Measurements from ENCODE around the gene CDK5. TPM values are rescaled to one million over a fixed set of nuclear protein-coding genes. Genes with fewer than 3 reads are reported as not detected.

CDK5 gene
- total RNA-seq, 1 experiment from 2014 or later: 23.5 TPM

DNA sequence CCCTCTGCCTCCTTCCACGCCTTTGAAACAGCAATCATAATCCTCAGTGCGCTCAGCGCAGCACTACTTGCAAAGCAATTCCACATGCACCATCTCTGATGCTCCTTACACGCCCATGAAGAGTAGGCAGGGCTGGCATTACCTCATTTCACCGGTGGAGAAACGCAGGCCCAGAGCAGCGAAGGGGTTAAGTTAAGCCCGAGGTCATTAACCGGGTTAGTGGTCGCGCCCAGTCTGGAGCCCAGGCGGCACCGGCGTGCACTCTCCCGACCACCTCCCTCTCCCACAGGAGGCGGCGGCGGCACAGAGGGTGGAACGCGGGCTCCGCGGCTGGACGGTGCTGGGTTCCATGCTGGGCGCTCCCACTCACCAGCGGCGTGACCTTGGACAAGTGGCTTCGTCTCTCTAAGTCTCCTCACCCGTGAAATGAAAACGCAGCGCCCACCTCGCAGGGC, 22.4 kb upstream of the CDK5 start:
- Mint-ChIP-seq H3K27me3 (ENCODE audit: unreplicated experiment) (no peaks in the 10 kb centered on the region), H3K4me3 (ENCODE audit: low read depth, unreplicated experiment) (peak overlapping the region; percentile 98), H3K27ac (ENCODE audit: unreplicated experiment) (peak overlapping the region; percentile 56), H3K4me1 (ENCODE audit: low read depth, unreplicated experiment) (peaks cover 16% of the 10 kb centered on the region), H3K36me3 (ENCODE audit: insufficient read depth, unreplicated experiment) (peaks cover 64% of the 10 kb centered on the region), H3K9me3 (ENCODE audit: low read depth, unreplicated experiment) (no peaks in the 10 kb centered on the region)
- no TSS peak for BruUV-seq (replicated peaks)
- TF ChIP-seq, protein P1, sequence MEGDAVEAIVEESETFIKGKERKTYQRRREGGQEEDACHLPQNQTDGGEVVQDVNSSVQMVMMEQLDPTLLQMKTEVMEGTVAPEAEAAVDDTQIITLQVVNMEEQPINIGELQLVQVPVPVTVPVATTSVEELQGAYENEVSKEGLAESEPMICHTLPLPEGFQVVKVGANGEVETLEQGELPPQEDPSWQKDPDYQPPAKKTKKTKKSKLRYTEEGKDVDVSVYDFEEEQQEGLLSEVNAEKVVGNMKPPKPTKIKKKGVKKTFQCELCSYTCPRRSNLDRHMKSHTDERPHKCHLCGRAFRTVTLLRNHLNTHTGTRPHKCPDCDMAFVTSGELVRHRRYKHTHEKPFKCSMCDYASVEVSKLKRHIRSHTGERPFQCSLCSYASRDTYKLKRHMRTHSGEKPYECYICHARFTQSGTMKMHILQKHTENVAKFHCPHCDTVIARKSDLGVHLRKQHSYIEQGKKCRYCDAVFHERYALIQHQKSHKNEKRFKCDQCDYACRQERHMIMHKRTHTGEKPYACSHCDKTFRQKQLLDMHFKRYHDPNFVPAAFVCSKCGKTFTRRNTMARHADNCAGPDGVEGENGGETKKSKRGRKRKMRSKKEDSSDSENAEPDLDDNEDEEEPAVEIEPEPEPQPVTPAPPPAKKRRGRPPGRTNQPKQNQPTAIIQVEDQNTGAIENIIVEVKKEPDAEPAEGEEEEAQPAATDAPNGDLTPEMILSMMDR (IDR thresholded peaks at IDR 0.05; ENCODE audit: unreplicated experiment): no peak
- intact Hi-C loops (cut with micrococcal nuclease; ENCODE audit: unreplicated experiment): loop anchor here (5.0 kb wide), 1 partner anchor 53 kb away; the partner anchor contains the start of gene ABCB8
- DNase-seq: no peak
- CTCF ChIA-PET: interaction anchor here (1.0 kb wide), 1 partner anchor 52 kb away, joined by 3 read pairs; the partner anchor contains the start of gene ABCB8

DNA sequence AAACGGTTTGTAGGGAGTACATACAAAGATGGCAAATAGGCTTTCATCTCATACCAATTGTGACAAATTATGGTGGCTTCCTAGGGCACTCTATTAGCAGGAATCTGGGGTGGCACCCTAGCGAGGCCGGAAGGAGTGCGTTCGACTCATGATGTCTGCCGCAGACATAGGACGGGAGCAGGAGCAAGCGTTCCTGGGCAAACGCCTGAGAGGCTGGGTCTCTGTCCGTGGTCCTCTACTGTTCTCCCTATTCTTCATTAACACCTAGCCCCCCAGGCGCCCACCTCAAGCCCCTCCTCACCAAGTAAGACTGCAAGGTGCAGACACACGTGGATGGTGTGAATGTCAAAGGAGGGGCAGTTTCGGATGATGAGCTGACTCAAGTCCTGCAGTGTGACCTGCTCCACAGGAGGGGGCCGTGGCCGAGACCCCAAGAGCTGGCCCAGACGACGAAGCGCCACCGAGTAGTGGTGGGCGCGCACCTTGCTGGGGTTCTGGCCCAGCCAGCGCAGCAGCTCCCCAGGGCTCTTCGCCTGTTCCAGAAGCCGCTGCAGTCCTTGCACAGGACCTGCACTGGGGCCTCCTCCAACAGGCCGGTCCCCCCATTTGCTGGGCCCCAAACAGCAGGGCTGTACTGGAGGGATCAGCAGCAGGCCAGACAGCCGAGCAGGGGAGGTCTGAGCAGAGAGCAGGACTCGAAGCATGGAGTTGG, 21.7 kb upstream of the CDK5 start:
- CTCF ChIA-PET: no interaction called here
- Mint-ChIP-seq H3K27me3 (ENCODE audit: unreplicated experiment) (no peaks in the 10 kb centered on the region), H3K27ac (ENCODE audit: unreplicated experiment) (no peak overlapping the region)

DNA sequence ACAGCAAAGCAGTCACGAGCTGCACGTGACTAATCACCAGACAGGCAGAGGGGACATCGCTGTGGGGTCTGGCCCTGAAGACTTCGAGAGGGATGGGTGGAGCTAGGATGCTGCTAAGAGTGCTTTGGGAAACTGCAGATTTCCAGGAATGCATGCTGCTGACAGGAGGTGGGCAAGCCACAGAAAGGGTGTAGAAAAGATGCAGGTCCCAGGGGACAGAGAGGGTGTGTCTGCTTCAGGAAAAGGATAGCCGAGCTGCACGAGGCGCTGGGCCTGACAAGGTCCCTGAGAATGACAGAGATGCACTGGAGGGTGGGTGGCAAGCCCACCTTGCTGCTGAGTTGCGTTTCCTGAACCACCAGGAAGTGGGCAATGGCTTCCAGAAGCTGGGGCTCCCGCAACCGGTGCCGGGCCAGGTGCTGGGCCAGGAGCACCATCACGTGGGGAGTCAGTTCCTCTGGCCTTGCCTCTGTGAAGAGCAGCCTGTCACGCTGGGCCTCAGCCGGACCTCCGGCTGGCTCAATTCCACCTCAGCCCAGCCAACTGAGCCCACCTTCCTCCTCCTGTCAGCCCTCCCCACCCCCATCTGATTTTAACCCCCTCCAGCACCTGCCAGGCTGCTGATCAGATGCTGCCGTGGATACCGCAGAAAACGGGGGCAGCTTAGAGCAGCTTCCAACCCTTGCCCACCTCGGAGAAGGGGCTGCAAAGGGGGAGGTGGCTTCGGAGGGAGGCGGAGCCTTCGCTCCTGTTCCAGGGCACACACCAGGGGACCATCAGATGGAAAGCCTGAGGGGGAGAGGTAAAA, 20.7 kb upstream of the CDK5 start:
- Mint-ChIP-seq H3K36me3 (ENCODE audit: insufficient read depth, unreplicated experiment) (peaks cover 68% of the 10 kb centered on the region), H3K27ac (ENCODE audit: unreplicated experiment) (no peak overlapping the region), H3K4me1 (ENCODE audit: low read depth, unreplicated experiment) (peaks cover 12% of the 10 kb centered on the region), H3K4me3 (ENCODE audit: low read depth, unreplicated experiment) (peak overlapping the region; percentile 98), H3K27me3 (ENCODE audit: unreplicated experiment) (no peaks in the 10 kb centered on the region), H3K9me3 (ENCODE audit: low read depth, unreplicated experiment) (no peaks in the 10 kb centered on the region)
- TF ChIP-seq, protein P1 (IDR thresholded peaks at IDR 0.05; ENCODE audit: unreplicated experiment): no peak
- DNase-seq: no peak
- no TSS peak for BruUV-seq (replicated peaks)
- intact Hi-C loops (cut with micrococcal nuclease; ENCODE audit: unreplicated experiment): no loop called here
- CTCF ChIA-PET: no interaction called here

More for the DNA sequence above, 21.7 kb upstream of the CDK5 start:
- TF ChIP-seq, protein P1 (IDR thresholded peaks at IDR 0.05; ENCODE audit: unreplicated experiment): no peak
- H3K4me3 Mint-ChIP-seq (ENCODE audit: low read depth, unreplicated experiment): peak overlapping the region; percentile 98
- no peaks in the 10 kb centered on the region for H3K9me3 Mint-ChIP-seq (ENCODE audit: low read depth, unreplicated experiment)
- BruUV-seq (replicated peaks): no TSS peak
- peaks cover 12% of the 10 kb centered on the region for H3K4me1 Mint-ChIP-seq (ENCODE audit: low read depth, unreplicated experiment)
- intact Hi-C loops (cut with micrococcal nuclease; ENCODE audit: unreplicated experiment): no loop called here
- DNase-seq: no peak
- H3K36me3 Mint-ChIP-seq (ENCODE audit: insufficient read depth, unreplicated experiment): peaks cover 69% of the 10 kb centered on the region

DNA sequence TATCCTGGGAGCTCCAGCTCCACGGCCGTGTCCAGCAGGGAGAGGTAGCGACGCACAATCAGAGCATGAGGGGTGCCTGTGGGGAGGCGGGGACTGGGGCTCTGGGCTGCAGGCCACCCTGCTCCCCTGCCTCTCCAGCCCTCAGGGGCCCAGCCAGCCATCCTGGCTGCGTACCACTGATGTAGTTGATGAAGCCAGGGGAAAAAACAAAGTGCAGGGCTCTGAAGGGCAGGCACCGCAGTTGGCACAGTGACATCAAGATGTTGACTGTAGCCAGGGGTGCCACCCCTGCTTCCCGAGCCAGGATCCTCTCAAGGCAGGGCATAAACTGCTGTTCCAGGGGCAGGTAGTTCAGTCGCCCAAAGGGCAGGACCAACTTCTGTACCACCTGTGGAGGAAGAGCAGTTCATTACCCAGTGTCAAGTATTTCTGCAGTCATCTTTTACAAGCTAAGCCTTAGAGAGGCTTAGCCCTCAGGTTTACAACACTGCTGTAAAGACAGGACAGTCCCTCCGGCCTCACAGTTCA, 20.1 kb upstream of the CDK5 start:
- intact Hi-C loops (cut with micrococcal nuclease; ENCODE audit: unreplicated experiment): no loop called here
- no TSS peak for BruUV-seq (replicated peaks)
- Mint-ChIP-seq H3K4me1 (ENCODE audit: low read depth, unreplicated experiment) (peaks cover 8% of the 10 kb centered on the region), H3K27ac (ENCODE audit: unreplicated experiment) (no peak overlapping the region), H3K9me3 (ENCODE audit: low read depth, unreplicated experiment) (no peaks in the 10 kb centered on the region), H3K4me3 (ENCODE audit: low read depth, unreplicated experiment) (no peak overlapping the region), H3K36me3 (ENCODE audit: insufficient read depth, unreplicated experiment) (peaks cover 61% of the 10 kb centered on the region), H3K27me3 (ENCODE audit: unreplicated experiment) (no peaks in the 10 kb centered on the region)
- TF ChIP-seq, protein P1 (IDR thresholded peaks at IDR 0.05; ENCODE audit: unreplicated experiment): no peak
- CTCF ChIA-PET: no interaction called here
- DNase-seq: no peak

Measured in Calu3 (cell line).